OCI-LY3 (cell line): Measurements from ENCODE around the gene SLIRP.

Experiments
- EZH2phosphoT487 ChIP-seq: fragments of 200-600 bp; shearing (Covaris generic); IDR thresholded peaks from 2 replicates; pipeline ENCODE4 v1.6.1; 2018; ENCODE audit warnings: antibody characterized with exemption, mixed run types, low read depth
- TF ChIP-seq, protein P1 (sequence below): fragments of 200-600, 300-600 bp; sonication (generic); IDR thresholded peaks from 2 replicates; pipeline ENCODE4 v1.5.1; 2014; ENCODE audit warnings: antibody characterized with exemption, low read length, low read depth

DNA sequence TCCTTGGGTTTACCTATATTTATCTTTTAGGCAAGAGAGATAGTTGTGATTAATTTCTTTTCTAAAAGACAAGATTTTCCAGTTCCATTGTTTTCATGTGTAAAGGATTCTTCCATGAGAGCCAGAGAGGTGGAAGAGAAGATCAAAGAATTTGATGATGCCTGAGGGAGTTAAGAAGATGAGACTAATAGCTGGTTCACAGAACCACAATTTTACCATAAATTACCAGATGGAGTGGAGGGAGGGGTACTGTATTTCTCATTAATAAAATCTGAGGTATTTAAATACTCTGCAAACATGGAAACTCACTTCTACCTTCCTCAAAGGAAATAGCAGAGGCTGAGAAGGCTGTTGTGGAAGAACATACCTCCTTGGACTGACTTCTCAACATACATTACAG lies 34.7 kb upstream of the SLIRP start:
- TF ChIP-seq, protein P1, sequence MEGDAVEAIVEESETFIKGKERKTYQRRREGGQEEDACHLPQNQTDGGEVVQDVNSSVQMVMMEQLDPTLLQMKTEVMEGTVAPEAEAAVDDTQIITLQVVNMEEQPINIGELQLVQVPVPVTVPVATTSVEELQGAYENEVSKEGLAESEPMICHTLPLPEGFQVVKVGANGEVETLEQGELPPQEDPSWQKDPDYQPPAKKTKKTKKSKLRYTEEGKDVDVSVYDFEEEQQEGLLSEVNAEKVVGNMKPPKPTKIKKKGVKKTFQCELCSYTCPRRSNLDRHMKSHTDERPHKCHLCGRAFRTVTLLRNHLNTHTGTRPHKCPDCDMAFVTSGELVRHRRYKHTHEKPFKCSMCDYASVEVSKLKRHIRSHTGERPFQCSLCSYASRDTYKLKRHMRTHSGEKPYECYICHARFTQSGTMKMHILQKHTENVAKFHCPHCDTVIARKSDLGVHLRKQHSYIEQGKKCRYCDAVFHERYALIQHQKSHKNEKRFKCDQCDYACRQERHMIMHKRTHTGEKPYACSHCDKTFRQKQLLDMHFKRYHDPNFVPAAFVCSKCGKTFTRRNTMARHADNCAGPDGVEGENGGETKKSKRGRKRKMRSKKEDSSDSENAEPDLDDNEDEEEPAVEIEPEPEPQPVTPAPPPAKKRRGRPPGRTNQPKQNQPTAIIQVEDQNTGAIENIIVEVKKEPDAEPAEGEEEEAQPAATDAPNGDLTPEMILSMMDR, result no peak
- no peak for TF ChIP-seq EZH2phosphoT487
